Measurements from ENCODE around the gene ENTHD1. TPM values are rescaled to one million over a fixed set of nuclear protein-coding genes. Genes with fewer than 3 reads are reported as not detected.
"Not testable (repeated sequence)": the region's sequence is repeated elsewhere in the genome, so short reads cannot be mapped to it uniquely, and the experiment has no call there.

Gene ENTHD1
- total RNA-seq, 3 donors from 2014 or later, result not detected

GRCh38 chr22:39739338-39740027 is 154.1 kb downstream of the ENTHD1 start:
- Histone ChIP-seq H3K4me3 (no peak overlapping the region), H3K36me3 (ENCODE audit: low read depth) (no peaks in the 10 kb centered on the region), H3K4me1 (ENCODE audit: low read depth) (no peaks in the 10 kb centered on the region), H3K9me3 (peaks cover 5% of the 10 kb centered on the region)
- no peak for TF ChIP-seq CTCF (IDR thresholded peaks at IDR 0.05)
- no peak for ATAC-seq
- no peak for DNase-seq
- intact Hi-C loops (cut with DNase I, micrococcal nuclease), result no loop called here

GRCh38 chr22:39738746-39739145 is 154.8 kb downstream of the ENTHD1 start:
- Histone ChIP-seq H3K4me1 (ENCODE audit: low read depth) (no peaks in the 10 kb centered on the region), H3K9me3 (peaks cover 5% of the 10 kb centered on the region), H3K36me3 (ENCODE audit: low read depth) (no peaks in the 10 kb centered on the region), H3K4me3 (no peak overlapping the region)
- intact Hi-C loops (cut with DNase I, micrococcal nuclease), result no loop called here
- DNase-seq, result no peak
- no peak for ATAC-seq
- TF ChIP-seq CTCF (IDR thresholded peaks at IDR 0.05), result no peak

GRCh38 chr22:39735776-39736175 is 157.8 kb downstream of the ENTHD1 start:
- Histone ChIP-seq H3K9me3 (peaks cover 5% of the 10 kb centered on the region), H3K36me3 (ENCODE audit: low read depth) (no peaks in the 10 kb centered on the region), H3K4me3 (no peak overlapping the region), H3K4me1 (ENCODE audit: low read depth) (no peaks in the 10 kb centered on the region)
- no peak for TF ChIP-seq CTCF (IDR thresholded peaks at IDR 0.05)
- intact Hi-C loops (cut with DNase I, micrococcal nuclease), result no loop called here
- ATAC-seq, result no peak
- DNase-seq, result no peak

- no peak for ATAC-seq
- no peaks in the 10 kb centered on the region for H3K36me3 ChIP-seq (ENCODE audit: low read depth)
- H3K4me1 ChIP-seq (ENCODE audit: low read depth), result no peaks in the 10 kb centered on the region
- H3K9me3 ChIP-seq, result peaks cover 5% of the 10 kb centered on the region
- no peak for TF ChIP-seq CTCF (IDR thresholded peaks at IDR 0.05)
- intact Hi-C loops (cut with DNase I, micrococcal nuclease), result no loop called here
- no peak overlapping the region for H3K4me3 ChIP-seq
- no peak for DNase-seq
Measured at GRCh38 chr22:39734866-39735265, 158.7 kb downstream of the ENTHD1 start.

GRCh38 chr22:39734046-39734445 is 159.5 kb downstream of the ENTHD1 start:
- DNase-seq; H3K4me3 ChIP-seq; H3K9me3 ChIP-seq; H3K4me1 ChIP-seq (ENCODE audit: low read depth); ATAC-seq; intact Hi-C loops (cut with DNase I, micrococcal nuclease); H3K36me3 ChIP-seq (ENCODE audit: low read depth): not testable (repeated sequence)

GRCh38 chr22:39733191-39733590 is 160.4 kb downstream of the ENTHD1 start:
- Histone ChIP-seq H3K9me3 (no peaks in the 10 kb centered on the region), H3K4me1 (ENCODE audit: low read depth) (no peaks in the 10 kb centered on the region), H3K36me3 (ENCODE audit: low read depth) (no peaks in the 10 kb centered on the region), H3K4me3 (no peak overlapping the region)
- DNase-seq, result no peak
- intact Hi-C loops (cut with DNase I, micrococcal nuclease), result no loop called here
- no peak for ATAC-seq
- TF ChIP-seq CTCF (IDR thresholded peaks at IDR 0.05), result no peak

All from mucosa of descending colon (tissue), 3 donors.